Stimulated activated CD4-positive, alpha-beta T cell treated with anti-CD3 and anti-CD28 coated beads, Interleukin-15, amount 100 ng/mL, for 24 hours (primary cell): ENCODE results near the gene DMRT1.

Experiments used
- DNase-seq: peaks from one replicate; pipeline ENCODE4 v3.0.0-alpha.2; 2020

Gene DMRT1

GRCh38 chr9:1005043-1005667, 163.7 kb downstream of the DMRT1 start:
- peak; percentile 6 for DNase-seq

DNA sequence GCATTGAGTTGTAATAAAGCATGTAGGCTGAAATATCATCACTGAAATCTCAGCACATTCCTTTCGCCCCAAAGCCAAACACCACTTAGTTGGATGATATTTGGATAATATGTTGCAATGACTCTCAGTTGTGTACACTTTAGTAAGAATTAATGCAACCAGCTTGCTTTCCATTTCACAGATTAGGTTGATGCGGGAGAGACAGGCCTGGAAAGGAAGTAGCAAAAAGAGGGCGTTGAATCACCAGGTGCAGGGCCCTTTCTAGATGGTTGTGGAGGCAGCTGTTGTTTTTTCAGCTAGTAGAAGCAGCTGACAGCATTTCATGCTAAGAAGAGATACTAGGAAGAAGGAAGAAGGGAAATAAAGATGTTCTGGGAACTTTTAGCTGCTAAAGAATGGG, 165.8 kb downstream of the DMRT1 start:
- no peak for DNase-seq

DNA sequence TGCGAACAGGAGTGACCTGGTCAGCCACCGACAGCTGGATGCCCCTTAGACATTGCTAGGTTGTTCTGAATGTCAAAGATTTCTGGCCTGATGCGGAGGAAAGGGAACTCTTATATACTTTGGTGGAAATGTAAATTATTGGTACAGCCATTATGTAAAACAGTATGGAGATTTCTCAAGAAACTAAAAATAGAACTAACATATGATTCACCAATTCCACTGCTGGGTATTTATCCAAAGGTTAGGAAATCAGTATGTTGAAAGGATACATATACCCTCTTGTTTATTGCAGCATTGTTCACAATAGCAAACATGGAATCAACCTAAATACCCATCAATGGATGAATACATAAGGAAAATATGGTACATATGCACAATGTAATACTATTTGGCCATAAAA, 166.7 kb downstream of the DMRT1 start:
- DNase-seq: no peak

- DNase-seq: peak; percentile 82
Measured at GRCh38 chr9:1009101-1009707, 167.7 kb downstream of the DMRT1 start.

GRCh38 chr9:1013021-1013420, 171.5 kb downstream of the DMRT1 start:
- DNase-seq: no peak

DNA sequence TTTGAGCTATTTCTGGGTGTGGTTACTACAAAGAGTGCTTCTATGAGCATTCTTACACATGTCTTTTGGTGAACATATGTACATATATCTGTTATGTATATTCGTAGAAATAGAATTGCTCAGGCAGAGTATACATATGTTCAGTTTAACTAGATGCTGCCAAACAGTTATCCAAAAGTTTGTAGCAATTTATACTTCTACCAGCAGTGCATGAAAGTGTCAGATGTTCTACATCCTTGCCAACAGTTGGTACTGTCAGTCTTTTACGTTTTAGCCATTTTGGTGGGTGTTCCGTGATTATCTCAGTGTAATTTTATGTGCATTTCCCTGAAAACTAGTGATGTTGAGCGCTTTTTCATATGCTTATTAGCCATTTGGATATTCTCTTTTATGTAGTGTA, 172.7 kb downstream of the DMRT1 start:
- no peak for DNase-seq

GRCh38 chr9:1014640-1015039, 173.1 kb downstream of the DMRT1 start:
- no peak for DNase-seq

- DNase-seq: peak; percentile 25
Measured at GRCh38 chr9:1018121-1018520, 176.6 kb downstream of the DMRT1 start.
